Activated CD4-positive, alpha-beta memory T cell treated with anti-CD3 and anti-CD28 coated beads, Interleukin-2, amount 10 ng/mL, durations not matched to agents 7 days and 5 days (primary cell): ENCODE measurements around the gene SPATA24. TPM values are rescaled to one million over a fixed set of nuclear protein-coding genes. Genes with fewer than 3 reads are reported as not detected.
"Not testable (repeated sequence)": the region's sequence is repeated elsewhere in the genome, so short reads cannot be mapped to it uniquely, and the experiment has no call there.

Source experiments
- CTCF ChIA-PET: fragments of 350-600 bp; sonication (Branson Sonifier 250); formaldehyde crosslinking; loops from one replicate; lab custom pipeline; 2021; ENCODE audit warnings: antibody characterized with exemption, inconsistent platforms; lab: Charles Lee
- POLR2A ChIA-PET: fragments of 350-600 bp; sonication (Branson Sonifier 250); formaldehyde crosslinking; loops from one replicate; lab custom pipeline; 2021; ENCODE audit warnings: antibody characterized with exemption; lab: Charles Lee
- DNase-seq: peaks from one replicate; pipeline ENCODE4 v3.0.0-alpha.2; 2020
- H3K27ac Mint-ChIP-seq: one replicate; pipeline ENCODE4 v1.8.0; 2021; ENCODE audit warnings: mild to moderate bottlenecking, mixed read lengths
- H3K27me3 Mint-ChIP-seq: one replicate; pipeline ENCODE4 v1.8.0; 2021; ENCODE audit warnings: mixed read lengths
- H3K36me3 Mint-ChIP-seq: one replicate; pipeline ENCODE4 v1.8.0; 2021; ENCODE audit warnings: low read depth, mixed read lengths
- H3K4me1 Mint-ChIP-seq: one replicate; pipeline ENCODE4 v1.8.0; 2021; ENCODE audit warnings: mixed read lengths
- H3K4me3 Mint-ChIP-seq: one replicate; pipeline ENCODE4 v1.8.0; 2021; ENCODE audit warnings: mild to moderate bottlenecking, mixed read lengths
- H3K9me3 Mint-ChIP-seq: one replicate; pipeline ENCODE4 v1.8.0; 2021; ENCODE audit warnings: mixed read lengths
- total RNA-seq, 2 experiments: library from RNA; stranded (reverse); gene quantifications; one replicate each; pipeline ENCODE4 v1.2.3, GENCODE V29; 2021

The SPATA24 gene, protein sequence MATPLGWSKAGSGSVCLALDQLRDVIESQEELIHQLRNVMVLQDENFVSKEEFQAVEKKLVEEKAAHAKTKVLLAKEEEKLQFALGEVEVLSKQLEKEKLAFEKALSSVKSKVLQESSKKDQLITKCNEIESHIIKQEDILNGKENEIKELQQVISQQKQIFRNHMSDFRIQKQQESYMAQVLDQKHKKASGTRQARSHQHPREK
- total RNA-seq: 1 to 10 TPM; 9.4 to 9.5 TPM

DNA sequence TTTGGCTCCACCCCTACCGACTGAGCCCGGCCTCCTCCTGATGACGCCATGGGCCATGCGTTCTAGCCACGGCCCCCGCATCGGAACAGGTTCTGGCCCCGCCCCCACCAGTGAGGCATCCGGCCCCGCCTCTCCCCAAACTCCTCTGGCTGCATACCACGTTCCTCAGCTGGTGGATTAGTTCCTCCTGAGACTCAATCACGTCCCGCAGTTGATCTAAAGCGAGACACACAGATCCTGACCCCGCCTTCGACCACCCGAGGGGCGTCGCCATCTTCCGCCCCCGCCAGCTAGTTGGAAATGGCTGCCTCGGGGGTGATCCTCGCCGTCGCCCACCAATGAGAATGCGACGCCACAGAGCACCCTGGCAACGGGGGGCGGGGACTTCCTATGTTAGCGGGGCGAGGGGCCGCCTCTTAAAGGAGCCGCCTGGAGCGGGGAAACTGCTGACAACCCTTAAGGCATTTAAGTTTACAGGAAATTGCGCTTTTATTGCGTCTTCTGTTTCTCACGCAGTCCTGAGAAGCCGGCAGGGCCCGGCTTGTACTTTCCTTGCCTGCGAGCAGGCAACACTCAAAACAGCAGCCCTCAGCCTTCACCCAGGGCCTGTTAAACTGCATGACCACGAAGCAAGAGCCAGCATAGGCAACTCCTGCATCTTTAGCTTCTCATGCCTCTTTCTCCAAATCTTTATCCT is at the start of gene SPATA24:
Gene SPATA24 (minus strand): TSS at position 303 of the 697 bp plus-strand sequence. CDS start 29 bp downstream, at position 274.
- POLR2A ChIA-PET: interaction anchor here (0.8 to 11.0 kb wide), 15 partner anchors 9 to 828 kb away, joined by 3 to 137 read pairs (median 5); partner anchors contain the start of genes DNAJC18, HSPA9, MATR3 and MZB1
- peak within 1 kb of the TSS; percentile 100 for H3K27ac Mint-ChIP-seq
- H3K27me3 Mint-ChIP-seq: no peaks in the 10 kb centered on the region
- DNase-seq: peak; percentile 99
- peaks cover 15% of the 10 kb centered on the region for H3K36me3 Mint-ChIP-seq
- peak within 1 kb of the TSS; percentile 96 for H3K4me3 Mint-ChIP-seq
- peaks cover 43% of the 10 kb centered on the region for H3K4me1 Mint-ChIP-seq
- CTCF ChIA-PET: interaction anchor here (0.6 to 3.3 kb wide), 13 partner anchors 8 to 1190 kb away, joined by 3 to 26 read pairs (median 4); partner anchors contain the start of gene MZB1
- H3K9me3 Mint-ChIP-seq: no peaks in the 10 kb centered on the region

DNA sequence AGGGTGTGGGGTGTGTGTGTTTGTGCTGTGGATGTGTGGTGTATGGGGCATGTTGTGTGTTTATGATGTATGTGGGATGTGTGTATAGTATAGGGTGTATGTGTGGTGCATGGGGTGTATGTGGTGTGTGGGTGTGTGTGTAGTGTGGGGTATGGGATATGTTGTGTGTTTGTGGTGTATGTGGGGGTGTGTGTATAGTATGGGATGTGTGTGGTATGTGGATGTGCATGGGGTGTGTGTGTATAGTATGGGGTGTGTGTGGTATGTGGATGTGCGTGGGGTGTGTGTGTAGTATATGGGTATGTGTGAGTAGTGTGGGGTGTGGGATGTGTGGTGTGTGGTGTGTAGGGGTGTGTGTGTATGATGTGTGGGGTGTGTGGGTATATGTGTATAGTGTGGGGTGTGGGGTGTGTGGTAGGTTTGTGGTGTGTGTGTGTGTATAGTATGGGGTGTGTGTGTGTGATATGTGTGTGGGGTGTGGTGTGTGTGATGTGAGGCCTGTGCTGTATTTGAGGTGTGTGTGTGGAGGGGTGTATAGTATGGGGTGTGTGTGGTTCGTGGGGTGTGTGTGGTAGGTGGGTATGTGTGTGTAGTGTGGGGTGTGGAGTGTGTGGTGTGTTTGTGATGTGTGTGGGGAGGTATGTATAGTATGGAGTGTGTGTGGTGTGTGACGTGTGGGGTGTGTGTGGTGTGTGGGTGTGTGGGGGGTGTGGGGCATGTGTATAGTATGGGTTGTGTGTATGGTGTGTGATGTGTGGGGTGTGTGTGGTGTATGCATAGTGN is 48.2 kb upstream of the SPATA24 start:
- H3K4me3 Mint-ChIP-seq: no peak overlapping the region
- ChIA-PET POLR2A (no interaction called here), CTCF (no interaction called here)
- peaks cover 7% of the 10 kb centered on the region for H3K36me3 Mint-ChIP-seq
- H3K27me3 Mint-ChIP-seq: no peaks in the 10 kb centered on the region
- no peak overlapping the region for H3K27ac Mint-ChIP-seq
- H3K4me1 Mint-ChIP-seq: peaks cover 45% of the 10 kb centered on the region
- DNase-seq: no peak
- no peaks in the 10 kb centered on the region for H3K9me3 Mint-ChIP-seq

DNA sequence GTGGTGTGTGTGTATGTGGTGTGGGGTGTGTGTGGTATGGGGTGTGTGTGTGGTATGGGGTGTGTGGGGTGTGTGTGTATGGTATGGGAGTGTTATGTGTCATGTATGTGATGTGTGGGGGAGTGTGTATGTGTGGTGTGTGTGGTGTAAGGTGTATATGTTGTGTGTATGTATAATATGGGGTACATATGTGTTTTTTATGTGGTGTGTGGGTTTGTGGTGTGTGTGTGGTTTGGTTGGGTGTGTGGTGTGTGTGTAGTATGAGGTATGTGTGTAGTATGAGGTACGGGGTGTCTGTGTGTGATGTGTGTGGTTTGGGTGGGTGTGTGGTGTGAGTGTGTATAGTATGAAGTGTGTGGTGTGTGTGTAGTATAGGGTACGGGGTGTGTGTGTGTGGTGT is 47.3 kb upstream of the SPATA24 start:
- no peak for DNase-seq
- Mint-ChIP-seq H3K4me1 (peaks cover 47% of the 10 kb centered on the region), H3K36me3 (peaks cover 7% of the 10 kb centered on the region), H3K9me3 (no peaks in the 10 kb centered on the region), H3K27ac (no peak overlapping the region), H3K27me3 (no peaks in the 10 kb centered on the region), H3K4me3 (no peak overlapping the region)
- ChIA-PET CTCF (interaction anchor here (0.5 kb wide), 1 partner anchor 252 kb away, joined by 3 read pairs; no protein-coding TSS in a partner anchor), POLR2A (interaction anchor here (3.7 kb wide), 1 partner anchor 13 kb away, joined by 20 read pairs; the partner anchor contains the start of gene DNAJC18)

DNA sequence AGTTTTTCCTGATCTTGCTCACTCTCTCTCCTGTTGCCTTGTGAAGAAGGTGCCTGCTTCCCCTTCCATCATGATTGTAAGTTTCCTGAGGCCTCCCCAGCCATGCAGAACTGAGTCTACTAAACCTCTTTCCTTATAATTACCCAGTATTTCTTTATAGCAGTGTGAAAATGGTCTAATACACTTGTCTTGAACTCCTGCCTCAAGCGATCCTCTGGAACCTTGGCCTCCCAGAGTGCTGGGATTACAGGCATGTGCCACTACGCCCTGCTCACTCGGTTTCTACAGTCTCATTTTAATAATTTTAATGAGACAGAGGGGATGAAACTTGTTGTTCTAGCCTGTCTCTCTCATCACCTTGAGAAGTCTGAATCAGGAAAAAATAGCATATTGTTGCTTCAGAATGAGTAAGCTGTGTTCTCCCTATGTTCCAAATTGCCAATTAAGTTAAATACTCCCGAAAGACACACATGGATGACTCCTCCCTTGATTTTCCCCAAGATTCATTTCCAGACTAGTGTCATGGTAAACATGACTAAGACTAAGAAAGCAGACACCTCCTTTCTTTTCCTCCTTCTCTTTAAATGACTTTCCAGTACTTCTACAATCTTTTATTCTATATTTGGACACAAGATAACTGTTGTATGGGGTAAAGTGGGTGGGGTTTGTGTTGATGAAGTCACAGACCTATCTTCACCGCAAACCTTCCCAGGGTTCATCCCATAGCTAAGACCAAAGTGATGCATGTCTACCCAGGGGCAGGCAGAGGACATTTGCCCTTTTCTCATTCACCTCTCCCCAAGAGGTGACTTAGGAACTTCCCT is 43.3 kb upstream of the SPATA24 start:
- H3K9me3 Mint-ChIP-seq: no peaks in the 10 kb centered on the region
- DNase-seq: peak; percentile 48
- CTCF ChIA-PET: interaction anchor here (1.5 to 3.1 kb wide), 4 partner anchors 8 to 34 kb away, joined by 4 to 9 read pairs (median 7); partner anchors contain the start of gene DNAJC18
- H3K4me3 Mint-ChIP-seq: no peak overlapping the region
- H3K4me1 Mint-ChIP-seq: peaks cover 68% of the 10 kb centered on the region
- no peaks in the 10 kb centered on the region for H3K27me3 Mint-ChIP-seq
- POLR2A ChIA-PET: interaction anchor here (0.6 to 4.0 kb wide), 6 partner anchors 9 to 34 kb away, joined by 3 to 32 read pairs (median 14); partner anchors contain the start of genes DNAJC18, ECSCR, SMIM33 and STING1
- H3K36me3 Mint-ChIP-seq: peaks cover 7% of the 10 kb centered on the region
- peak overlapping the region; percentile 74 for H3K27ac Mint-ChIP-seq

DNA sequence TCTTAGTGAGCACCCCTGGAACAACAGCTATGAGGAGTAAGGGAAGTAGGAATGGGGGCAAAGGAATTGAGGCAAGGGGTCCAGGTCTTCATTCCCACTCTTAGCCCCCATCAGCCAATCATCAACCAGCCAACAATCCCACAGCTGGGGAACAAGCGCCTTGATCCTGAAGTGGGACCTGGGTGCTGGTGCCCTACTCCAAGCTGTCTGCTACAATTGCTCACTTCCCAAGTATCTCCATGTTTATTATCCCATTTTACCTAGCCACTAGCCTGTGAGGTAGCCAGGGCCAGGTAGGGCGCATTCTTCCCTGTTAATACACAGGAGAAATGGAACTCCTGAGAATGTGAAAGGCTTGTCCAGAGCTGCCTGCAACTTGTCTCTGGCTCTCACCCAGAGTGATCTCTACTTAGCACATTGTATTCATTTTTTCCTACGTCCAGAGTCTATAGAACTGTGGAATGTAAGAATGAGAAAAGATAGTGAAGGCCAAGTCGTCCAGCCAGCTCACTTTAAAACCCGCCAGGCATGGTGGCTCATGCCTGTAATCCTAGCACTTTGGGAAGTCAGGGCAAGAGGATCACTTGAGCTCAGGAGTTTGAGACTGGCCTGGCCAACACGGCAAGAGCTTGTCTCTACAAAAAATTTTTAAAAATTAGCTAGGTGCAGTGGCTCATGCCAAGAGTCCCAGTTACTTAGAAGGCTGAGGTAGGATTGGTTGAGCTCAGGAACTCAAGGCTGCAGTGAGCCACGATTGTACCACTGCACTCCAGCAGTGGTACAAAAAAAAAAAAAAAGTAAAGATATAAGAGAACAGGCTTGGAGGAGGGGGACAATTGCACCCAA is 41.7 kb upstream of the SPATA24 start:
- ChIA-PET CTCF (interaction anchor here (3.1 kb wide), 1 partner anchor 36 kb away, joined by 9 read pairs; no protein-coding TSS in a partner anchor), POLR2A (interaction anchor here (1.0 to 4.0 kb wide), 10 partner anchors 8 to 72 kb away, joined by 3 to 32 read pairs (median 5); partner anchors contain the start of genes SMIM33 and STING1)
- Mint-ChIP-seq H3K27me3 (no peaks in the 10 kb centered on the region), H3K36me3 (peaks cover 7% of the 10 kb centered on the region), H3K4me3 (no peak overlapping the region), H3K4me1 (peaks cover 78% of the 10 kb centered on the region), H3K27ac (peak overlapping the region; percentile 74), H3K9me3 (no peaks in the 10 kb centered on the region)
- DNase-seq: no peak

DNA sequence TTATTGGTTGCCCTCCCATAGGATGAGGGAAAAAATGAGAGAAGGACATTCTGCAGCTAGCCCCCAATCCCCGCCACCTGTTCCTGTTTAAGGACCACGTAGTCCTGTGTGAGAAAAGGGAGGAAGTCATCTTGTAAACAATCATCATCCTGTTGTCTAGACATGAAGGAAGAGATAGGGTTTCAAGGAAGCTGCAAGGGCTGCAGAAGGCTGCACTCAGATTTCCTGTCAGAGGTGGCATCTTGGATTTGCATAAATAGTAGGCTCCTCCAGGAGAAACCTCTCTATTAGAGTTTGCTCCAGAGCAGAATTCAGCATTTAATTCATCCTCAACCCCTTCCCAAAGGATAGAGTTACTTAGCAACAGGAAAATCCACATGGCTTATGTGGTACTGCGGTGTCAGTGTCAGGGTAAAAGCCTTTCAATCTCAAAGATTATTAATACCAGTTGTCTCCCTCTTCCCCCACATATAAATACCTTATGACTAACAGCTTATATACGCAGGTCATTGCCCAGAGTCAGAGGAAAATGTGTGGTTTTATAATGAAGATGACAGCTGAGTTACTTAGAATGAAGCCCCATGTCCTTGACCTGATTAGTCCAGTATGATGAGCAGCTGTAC is 40.1 kb upstream of the SPATA24 start:
- CTCF ChIA-PET: interaction anchor here (0.6 kb wide), 1 partner anchor 31 kb away, joined by 3 read pairs; no protein-coding TSS in a partner anchor
- Mint-ChIP-seq H3K4me1 (peaks cover 86% of the 10 kb centered on the region), H3K27me3 (no peaks in the 10 kb centered on the region), H3K9me3 (no peaks in the 10 kb centered on the region), H3K27ac (peak overlapping the region; percentile 86), H3K4me3 (no peak overlapping the region), H3K36me3 (peaks cover 6% of the 10 kb centered on the region)
- POLR2A ChIA-PET: interaction anchor here (0.5 to 4.1 kb wide), 10 partner anchors 10 to 149 kb away, joined by 3 to 24 read pairs (median 4); partner anchors contain the start of genes MZB1, SMIM33 and STING1
- no peak for DNase-seq

DNA sequence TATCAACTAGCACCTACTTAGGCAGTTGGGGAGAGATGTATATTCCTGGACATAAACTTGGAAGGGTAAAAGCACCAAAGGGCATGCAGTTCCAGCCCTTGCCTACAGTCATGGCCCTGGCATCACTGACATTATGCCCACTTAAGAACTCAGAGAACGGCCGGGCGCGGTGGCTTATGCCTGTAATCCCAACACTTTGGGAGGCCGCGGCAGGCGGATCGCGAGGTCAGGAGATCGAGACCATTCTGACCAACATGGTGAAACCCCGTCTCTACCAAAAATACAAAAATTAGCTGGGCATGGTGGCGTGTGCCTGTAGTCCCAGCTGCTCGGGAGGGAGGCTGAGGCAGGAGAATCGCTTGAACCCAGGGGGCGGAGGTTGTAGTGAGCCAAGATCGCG is 36.5 kb upstream of the SPATA24 start:
- CTCF ChIA-PET, H3K27me3 Mint-ChIP-seq, H3K27ac Mint-ChIP-seq, H3K36me3 Mint-ChIP-seq, DNase-seq, H3K4me3 Mint-ChIP-seq, H3K9me3 Mint-ChIP-seq: not testable (repeated sequence)
- peaks cover 76% of the 10 kb centered on the region for H3K4me1 Mint-ChIP-seq
- POLR2A ChIA-PET: interaction anchor here (1.7 to 4.7 kb wide), 4 partner anchors 16 to 71 kb away, joined by 5 to 55 read pairs (median 31); partner anchors contain the start of genes SMIM33 and STING1

DNA sequence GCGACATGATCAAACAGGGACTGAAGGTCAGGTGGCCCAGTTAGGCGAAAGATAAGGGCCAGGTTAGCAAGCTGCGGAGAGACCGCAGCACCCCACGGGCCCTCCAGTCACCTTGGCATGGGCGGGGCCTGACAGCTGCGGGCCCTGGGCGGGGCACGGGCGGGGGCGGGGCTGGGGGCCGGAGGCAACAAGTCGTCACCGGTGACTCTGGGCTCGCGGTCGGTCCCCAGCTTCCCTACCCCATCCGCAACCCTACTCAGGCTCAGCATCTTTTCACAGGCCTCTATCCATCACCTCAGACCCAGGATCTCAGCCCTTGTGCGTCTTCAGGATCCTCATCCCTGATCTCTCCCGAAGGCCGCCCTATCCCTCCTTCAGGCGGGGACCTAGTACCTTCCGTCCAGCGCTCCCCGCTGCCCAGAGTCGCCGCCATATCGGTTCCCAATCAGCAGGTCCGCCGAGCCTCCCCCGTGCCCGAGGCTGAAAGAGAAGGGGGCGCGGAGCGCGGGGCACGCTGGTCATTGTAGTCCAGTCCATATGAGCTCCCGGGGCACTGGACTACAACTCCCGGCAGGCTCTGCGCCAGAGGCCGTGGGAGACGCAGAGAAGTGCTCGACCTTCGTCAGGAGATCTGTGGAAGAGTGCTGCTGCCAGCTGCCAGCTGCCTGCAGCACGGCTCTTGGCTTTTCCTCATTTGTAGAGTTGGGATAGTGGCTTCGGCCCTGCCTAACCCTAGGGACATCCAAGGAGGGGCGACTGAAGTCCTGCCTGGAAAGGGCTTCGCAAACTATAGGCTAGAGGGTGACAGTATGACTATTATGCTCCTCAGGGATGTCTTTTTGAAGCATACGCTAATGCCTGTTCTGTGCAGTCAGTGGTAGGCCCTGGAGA is 35.4 kb upstream of the SPATA24 start, which contains the start of gene DNAJC18:
Gene DNAJC18 (minus strand): TSS at position 513 of the 891 bp plus-strand sequence. CDS start 80 bp downstream, at position 433.
- Mint-ChIP-seq H3K27me3 (no peaks in the 10 kb centered on the region), H3K4me3 (peak within 1 kb of the TSS; percentile 92), H3K27ac (peak within 1 kb of the TSS; percentile 98), H3K36me3 (peaks cover 16% of the 10 kb centered on the region), H3K9me3 (no peaks in the 10 kb centered on the region), H3K4me1 (peaks cover 70% of the 10 kb centered on the region)
- ChIA-PET CTCF (interaction anchor here (0.9 to 5.1 kb wide), 11 partner anchors 9 to 194 kb away, joined by 3 to 45 read pairs (median 4); partner anchors contain the start of genes STING1 and UBE2D2), POLR2A (interaction anchor here (0.6 to 4.7 kb wide), 20 partner anchors 9 to 123 kb away, joined by 3 to 73 read pairs (median 5); partner anchors contain the start of genes MZB1, SMIM33, SPATA24 and STING1)
- peak; percentile 92 for DNase-seq

DNA sequence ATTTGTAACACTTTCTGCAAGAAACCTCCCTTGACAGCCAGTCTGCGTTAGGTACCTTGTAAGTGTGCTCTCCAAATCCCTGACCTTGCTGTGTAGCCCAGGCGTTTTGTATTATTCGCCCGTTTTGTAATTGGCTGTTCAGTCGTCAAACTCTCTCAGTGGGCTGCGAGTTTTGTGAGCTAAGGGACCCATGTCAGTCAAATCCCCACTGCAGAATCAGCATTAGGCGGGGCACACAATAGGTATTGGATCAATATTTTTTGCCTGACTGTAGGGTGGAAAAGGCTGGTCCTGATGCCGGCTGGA is 34.8 kb upstream of the SPATA24 start:
- H3K36me3 Mint-ChIP-seq: peaks cover 16% of the 10 kb centered on the region
- no peaks in the 10 kb centered on the region for H3K27me3 Mint-ChIP-seq
- peak overlapping the region; percentile 92 for H3K4me3 Mint-ChIP-seq
- no peak for DNase-seq
- no peaks in the 10 kb centered on the region for H3K9me3 Mint-ChIP-seq
- peaks cover 64% of the 10 kb centered on the region for H3K4me1 Mint-ChIP-seq
- peak overlapping the region; percentile 98 for H3K27ac Mint-ChIP-seq
- CTCF ChIA-PET: interaction anchor here (0.9 to 5.1 kb wide), 10 partner anchors 9 to 195 kb away, joined by 3 to 45 read pairs (median 5); partner anchors contain the start of genes SMIM33, STING1 and UBE2D2
- POLR2A ChIA-PET: interaction anchor here (0.9 to 4.7 kb wide), 18 partner anchors 9 to 124 kb away, joined by 3 to 73 read pairs (median 6); partner anchors contain the start of genes MZB1, SMIM33, SPATA24 and STING1
